Effector memory CD4-positive, alpha-beta T cell (primary cell): ENCODE measurements around the gene NRCAM.

Experiments used
- DNase-seq, 3 donors: peaks; one replicate each; pipeline ENCODE4 v3.0.0-alpha.2; 2020
- H3K27ac ChIP-seq: 2 replicates; pipeline ENCODE4 v1.7.0; 2013; ENCODE audit warnings: mild to moderate bottlenecking, low read length, moderate library complexity; ENCODE audit not compliant: insufficient read depth, poor library complexity, severe bottlenecking
- H3K27me3 ChIP-seq: replicated peaks from 2 replicates; pipeline ENCODE4 v1.7.0; 2013; ENCODE audit warnings: mild to moderate bottlenecking, low read length; ENCODE audit not compliant: insufficient read depth, control insufficient read depth, poor library complexity, severe bottlenecking
- H3K36me3 ChIP-seq: 2 replicates; pipeline ENCODE4 v1.7.0; 2013; ENCODE audit warnings: mild to moderate bottlenecking, low read length, moderate library complexity; ENCODE audit not compliant: control insufficient read depth, insufficient read depth
- H3K4me1 ChIP-seq: 2 replicates; pipeline ENCODE4 v1.7.0; 2013; ENCODE audit warnings: low read length, mild to moderate bottlenecking; ENCODE audit not compliant: control insufficient read depth, insufficient read depth, poor library complexity, severe bottlenecking
- H3K4me3 ChIP-seq: 2 replicates; pipeline ENCODE4 v1.7.0; 2013; ENCODE audit warnings: low read length, low read depth, mild to moderate bottlenecking; ENCODE audit not compliant: insufficient read depth, poor library complexity, severe bottlenecking
- H3K9me3 ChIP-seq: 2 replicates; pipeline ENCODE4 v1.7.0; 2013; ENCODE audit warnings: mild to moderate bottlenecking, low read length, moderate library complexity; ENCODE audit not compliant: control insufficient read depth

NRCAM gene

GRCh38 chr7:108461840-108462239 is 5.6 kb upstream of the NRCAM start:
- Histone ChIP-seq H3K9me3 (no peaks in the 10 kb centered on the region), H3K4me3 (no peak overlapping the region), H3K27ac (no peak overlapping the region), H3K4me1 (no peaks in the 10 kb centered on the region), H3K36me3 (no peaks in the 10 kb centered on the region), H3K27me3 (peaks cover 15% of the 10 kb centered on the region)
- DNase-seq: no peak

GRCh38 chr7:108460964-108461363 is 4.7 kb upstream of the NRCAM start:
- Histone ChIP-seq H3K27me3 (peaks cover 20% of the 10 kb centered on the region), H3K9me3 (no peaks in the 10 kb centered on the region), H3K27ac (no peak overlapping the region), H3K36me3 (no peaks in the 10 kb centered on the region), H3K4me3 (no peak overlapping the region), H3K4me1 (peaks cover 2% of the 10 kb centered on the region)
- DNase-seq: no peak

GRCh38 chr7:108459922-108460551 is 3.8 kb upstream of the NRCAM start:
- peaks cover 7% of the 10 kb centered on the region for H3K4me1 ChIP-seq
- peaks cover 28% of the 10 kb centered on the region for H3K27me3 ChIP-seq
- no peak for DNase-seq
- no peak overlapping the region for H3K27ac ChIP-seq
- no peak overlapping the region for H3K4me3 ChIP-seq
- no peaks in the 10 kb centered on the region for H3K9me3 ChIP-seq
- no peaks in the 10 kb centered on the region for H3K36me3 ChIP-seq

- peaks cover 7% of the 10 kb centered on the region for H3K4me1 ChIP-seq
- H3K27me3 ChIP-seq: peaks cover 33% of the 10 kb centered on the region
These were observed 1.6 kb upstream of the NRCAM start for GRCh38 chr7:108457871-108458270.

GRCh38 chr7:108456845-108457540 is 757 bp upstream of the NRCAM start:
- DNase-seq: no peak
- Histone ChIP-seq H3K4me3 (no peak overlapping the region), H3K27me3 (peaks cover 33% of the 10 kb centered on the region)

More at GRCh38 chr7:108457871-108458270, 1.6 kb upstream of the NRCAM start:
- Histone ChIP-seq H3K27ac (no peak overlapping the region), H3K9me3 (no peaks in the 10 kb centered on the region), H3K4me3 (no peak overlapping the region), H3K36me3 (no peaks in the 10 kb centered on the region)
- no peak for DNase-seq

GRCh38 chr7:108455551-108455997 is 662 bp downstream of the NRCAM start:
- no peak for DNase-seq
- Histone ChIP-seq H3K27ac (no peak overlapping the region), H3K9me3 (no peaks in the 10 kb centered on the region), H3K4me3 (peak overlapping the region; percentile 39), H3K36me3 (no peaks in the 10 kb centered on the region), H3K4me1 (peaks cover 7% of the 10 kb centered on the region), H3K27me3 (peaks cover 33% of the 10 kb centered on the region)

More at GRCh38 chr7:108456845-108457540, 757 bp upstream of the NRCAM start:
- Histone ChIP-seq H3K27ac (no peak overlapping the region), H3K9me3 (no peaks in the 10 kb centered on the region), H3K36me3 (no peaks in the 10 kb centered on the region), H3K4me1 (peaks cover 7% of the 10 kb centered on the region)

GRCh38 chr7:108454674-108455550 is 1.3 kb downstream of the NRCAM start:
- DNase-seq: no peak
- Histone ChIP-seq H3K27ac (no peak overlapping the region), H3K36me3 (no peaks in the 10 kb centered on the region), H3K4me3 (peak overlapping the region; percentile 39), H3K9me3 (no peaks in the 10 kb centered on the region), H3K4me1 (peaks cover 7% of the 10 kb centered on the region), H3K27me3 (peaks cover 37% of the 10 kb centered on the region)

- no peaks in the 10 kb centered on the region for H3K9me3 ChIP-seq
- no peak overlapping the region for H3K4me3 ChIP-seq
- peaks cover 37% of the 10 kb centered on the region for H3K27me3 ChIP-seq
- DNase-seq: no peak
- H3K27ac ChIP-seq: no peak overlapping the region
- peaks cover 7% of the 10 kb centered on the region for H3K4me1 ChIP-seq
- no peaks in the 10 kb centered on the region for H3K36me3 ChIP-seq
These were observed 1.9 kb downstream of the NRCAM start for GRCh38 chr7:108454317-108454673.

- Histone ChIP-seq H3K27me3 (peaks cover 32% of the 10 kb centered on the region), H3K36me3 (no peaks in the 10 kb centered on the region), H3K4me3 (no peak overlapping the region), H3K9me3 (no peaks in the 10 kb centered on the region), H3K27ac (no peak overlapping the region), H3K4me1 (peaks cover 7% of the 10 kb centered on the region)
- no peak for DNase-seq
These were observed 2.9 kb downstream of the NRCAM start for GRCh38 chr7:108453320-108453719.

- no peak for DNase-seq
- H3K27ac ChIP-seq: no peak overlapping the region
- no peaks in the 10 kb centered on the region for H3K36me3 ChIP-seq
- H3K9me3 ChIP-seq: no peaks in the 10 kb centered on the region
- H3K27me3 ChIP-seq: peaks cover 30% of the 10 kb centered on the region
- H3K4me1 ChIP-seq: peaks cover 7% of the 10 kb centered on the region
- H3K4me3 ChIP-seq: no peak overlapping the region
These were observed 3.5 kb downstream of the NRCAM start for GRCh38 chr7:108452707-108453106.
